CD1c-positive myeloid dendritic cell (primary cell): Measurements from ENCODE around the gene KAT2A.
A peak's percentile ranks its signal among the peaks of the same experiment; 100 is the strongest.

Experiments
- DNase-seq: peaks from one replicate; pipeline ENCODE4 v3.0.0-alpha.2; 2016; ENCODE audit errors: extremely low spot score

KAT2A gene

GRCh38 chr17:42114118-42114517 lies 7.0 kb downstream of the KAT2A start:
- no peak for DNase-seq

GRCh38 chr17:42113293-42114069 lies 7.7 kb downstream of the KAT2A start:
- no peak for DNase-seq

GRCh38 chr17:42112552-42113176 lies 8.5 kb downstream of the KAT2A start, which contains the start of gene DHX58:
TSS of gene DHX58 (minus strand) at chr17:42112714. CDS start at chr17:42111892, 822 bp downstream.
- DNase-seq: peak; percentile 92

- DNase-seq: peak; percentile 19
Measured at GRCh38 chr17:42111871-42112551, 9.2 kb downstream of the KAT2A start.

GRCh38 chr17:42111265-42111636 lies 9.9 kb downstream of the KAT2A start:
- DNase-seq: no peak

GRCh38 chr17:42110301-42111264 lies 10.6 kb downstream of the KAT2A start:
- DNase-seq: no peak

GRCh38 chr17:42109086-42109485 lies 12.1 kb downstream of the KAT2A start:
- DNase-seq: no peak

GRCh38 chr17:42107597-42108576 lies 13.3 kb downstream of the KAT2A start:
- peak; percentile 88 for DNase-seq

GRCh38 chr17:42107124-42107523 lies 14.0 kb downstream of the KAT2A start:
- DNase-seq: no peak

- no peak for DNase-seq
Measured at GRCh38 chr17:42106009-42106408, 15.2 kb downstream of the KAT2A start.

- no peak for DNase-seq
Measured at GRCh38 chr17:42104264-42104663, 16.9 kb downstream of the KAT2A start.

GRCh38 chr17:42103221-42103954 lies 17.8 kb downstream of the KAT2A start:
- no peak for DNase-seq

GRCh38 chr17:42101513-42102292 lies 19.5 kb downstream of the KAT2A start:
- peak; percentile 70 for DNase-seq

- no peak for DNase-seq
Measured at GRCh38 chr17:42098730-42099399, 22.3 kb downstream of the KAT2A start.

- DNase-seq: no peak
Measured at GRCh38 chr17:42097691-42098631, 23.2 kb downstream of the KAT2A start, which contains the start of gene ZNF385C. TSS of gene ZNF385C (minus strand) at chr17:42098473. CDS start at chr17:42063056, 35,417 bp downstream.

GRCh38 chr17:42096360-42097111 lies 24.6 kb downstream of the KAT2A start:
- DNase-seq: no peak
